Neural progenitor cell (in vitro differentiated cells): Measurements from ENCODE around the gene KCNJ15.

Experiments
- EZH2 ChIP-seq: fragments of 200-600 bp; sonication (generic); IDR thresholded peaks from 2 replicates; pipeline ENCODE4 v1.6.1; 2017; ENCODE audit warnings: antibody characterized with exemption, mild to moderate bottlenecking, moderate library complexity
- EZH2phosphoT487 ChIP-seq: fragments of 200-600 bp; sonication (generic); IDR thresholded peaks from 2 replicates; pipeline ENCODE4 v1.6.1; 2017; ENCODE audit warnings: antibody characterized with exemption
- TF ChIP-seq, protein P1 (sequence below): fragments of 200-600 bp; sonication (generic); IDR thresholded peaks from 2 replicates; pipeline ENCODE4 v1.5.1; 2017; ENCODE audit warnings: antibody characterized with exemption, mild to moderate bottlenecking

DNA sequence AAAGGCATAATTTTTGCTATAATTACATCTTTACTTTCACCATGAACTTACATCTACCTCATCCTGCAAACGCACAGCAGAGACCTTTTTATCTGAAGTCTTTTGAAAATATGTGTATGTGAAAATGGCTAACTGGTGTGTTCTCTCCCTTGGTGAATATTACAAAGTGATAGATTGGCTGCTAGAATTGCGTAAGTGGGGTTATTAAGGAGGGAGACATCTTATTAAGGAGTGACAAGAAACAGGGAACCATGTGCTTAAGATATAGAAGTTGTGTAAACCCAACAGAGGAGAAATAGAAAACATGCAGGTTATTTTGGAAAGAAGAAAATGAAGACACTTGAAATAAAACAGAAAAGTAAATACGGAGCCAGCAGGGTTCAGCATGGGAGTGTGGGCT lies 7.8 kb downstream of the KCNJ15 start:
- no peak for TF ChIP-seq EZH2phosphoT487
- TF ChIP-seq, protein P1, sequence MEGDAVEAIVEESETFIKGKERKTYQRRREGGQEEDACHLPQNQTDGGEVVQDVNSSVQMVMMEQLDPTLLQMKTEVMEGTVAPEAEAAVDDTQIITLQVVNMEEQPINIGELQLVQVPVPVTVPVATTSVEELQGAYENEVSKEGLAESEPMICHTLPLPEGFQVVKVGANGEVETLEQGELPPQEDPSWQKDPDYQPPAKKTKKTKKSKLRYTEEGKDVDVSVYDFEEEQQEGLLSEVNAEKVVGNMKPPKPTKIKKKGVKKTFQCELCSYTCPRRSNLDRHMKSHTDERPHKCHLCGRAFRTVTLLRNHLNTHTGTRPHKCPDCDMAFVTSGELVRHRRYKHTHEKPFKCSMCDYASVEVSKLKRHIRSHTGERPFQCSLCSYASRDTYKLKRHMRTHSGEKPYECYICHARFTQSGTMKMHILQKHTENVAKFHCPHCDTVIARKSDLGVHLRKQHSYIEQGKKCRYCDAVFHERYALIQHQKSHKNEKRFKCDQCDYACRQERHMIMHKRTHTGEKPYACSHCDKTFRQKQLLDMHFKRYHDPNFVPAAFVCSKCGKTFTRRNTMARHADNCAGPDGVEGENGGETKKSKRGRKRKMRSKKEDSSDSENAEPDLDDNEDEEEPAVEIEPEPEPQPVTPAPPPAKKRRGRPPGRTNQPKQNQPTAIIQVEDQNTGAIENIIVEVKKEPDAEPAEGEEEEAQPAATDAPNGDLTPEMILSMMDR, result no peak
- no peak for TF ChIP-seq EZH2
